Smooth muscle cell (in vitro differentiated cells): ENCODE data around the gene CEACAM5. TPM values are rescaled to one million over a fixed set of nuclear protein-coding genes. Genes with fewer than 3 reads are reported as not detected.

Experiments
- DNase-seq: peaks from one replicate; lab custom pipeline; 2025; ENCODE audit not compliant: unreplicated experiment; lab: John Stamatoyannopoulos, UW
- H2AFZ ChIP-seq: fragments of 200-600 bp; sonication (generic); 2 replicates; pipeline ENCODE4 v1.6.0; 2016; ENCODE audit warnings: antibody characterized with exemption, low read depth, mild to moderate bottlenecking
- H3F3A ChIP-seq: fragments of 200-600 bp; sonication (generic); 2 replicates; pipeline ENCODE4 v1.6.0; 2017; ENCODE audit warnings: antibody characterized with exemption, low read depth
- H3K27ac ChIP-seq: fragments of 200-600 bp; sonication (generic); 2 replicates; pipeline ENCODE4 v1.5.1; 2016; ENCODE audit warnings: low read depth, mild to moderate bottlenecking
- H3K27me3 ChIP-seq: fragments of 200-600 bp; sonication (generic); 2 replicates; pipeline ENCODE4 v1.6.1; 2016; ENCODE audit warnings: low read depth, mild to moderate bottlenecking
- H3K36me3 ChIP-seq: fragments of 200-600 bp; sonication (generic); 2 replicates; pipeline ENCODE4 v1.5.1; 2016; ENCODE audit warnings: low read depth
- H3K4me1 ChIP-seq: fragments of 200-600 bp; sonication (generic); 2 replicates; pipeline ENCODE4 v1.5.1; 2016; ENCODE audit warnings: low read depth
- H3K4me2 ChIP-seq: fragments of 200-600 bp; sonication (generic); 2 replicates; pipeline ENCODE4 v1.6.0; 2016; ENCODE audit warnings: mild to moderate bottlenecking
- H3K4me3 ChIP-seq: fragments of 200-600 bp; sonication (generic); 2 replicates; pipeline ENCODE4 v1.5.1; 2016; ENCODE audit warnings: mild to moderate bottlenecking
- H3K79me2 ChIP-seq: fragments of 200-600 bp; sonication (generic); 2 replicates; pipeline ENCODE4 v1.6.0; 2016; ENCODE audit warnings: low read depth, mild to moderate bottlenecking
- H3K9ac ChIP-seq: fragments of 200-600 bp; sonication (generic); 2 replicates; pipeline ENCODE4 v1.6.0; 2016; ENCODE audit warnings: low read depth
- H3K9me3 ChIP-seq: fragments of 200-600 bp; sonication (generic); replicated peaks from 2 replicates; pipeline ENCODE4 v1.5.1; 2016; ENCODE audit warnings: low read depth
- H4K20me1 ChIP-seq: fragments of 200-600 bp; sonication (generic); 2 replicates; pipeline ENCODE4 v1.6.0; 2016; ENCODE audit warnings: low read depth
- CTCF ChIP-seq: fragments of 200-600 bp; sonication (generic); IDR thresholded peaks from 2 replicates; pipeline ENCODE4 v1.5.1; 2017; ENCODE audit warnings: borderline replicate concordance, mild to moderate bottlenecking, antibody characterized with exemption; ENCODE audit not compliant: insufficient read depth, poor library complexity, severe bottlenecking
- WGBS: methylation state at CpG from one replicate; pipeline ENCODE4 v1.1.7; 2016; ENCODE audit warnings: low lambda C conversion rate; 5-methylcytosine and 5-hydroxymethylcytosine counted together
- polyA plus RNA-seq: library from polyadenylated mRNA; unstranded; fragments of >200 nt; fragmentation: Nextera tagmentation; extraction: Ambion mirVana; gene quantifications from 2 replicates; pipeline ENCODE4 v1.2.1, GENCODE V29; 2016
- total RNA-seq: library from RNA; depleted of rRNA; stranded (reverse); fragments of >200 nt; gene quantifications from 2 replicates; pipeline ENCODE4 v1.2.3, GENCODE V29; 2014

The CEACAM5 gene
- total and polyA plus RNA-seq, 2 experiments from 2014 or later, result not detected

- Histone ChIP-seq H3K9me3 (peaks cover 9% of the 10 kb centered on the region), H3K27ac (no peak overlapping the region), H2AFZ (no peak overlapping the region), H3K36me3 (no peaks in the 10 kb centered on the region), H3F3A (no peaks in the 10 kb centered on the region), H3K4me2 (no peak overlapping the region), H3K4me1 (no peaks in the 10 kb centered on the region), H3K79me2 (no peaks in the 10 kb centered on the region), H3K9ac (no peak overlapping the region), H4K20me1 (no peaks in the 10 kb centered on the region), H3K4me3 (no peak overlapping the region), H3K27me3 (no peaks in the 10 kb centered on the region)
- 76% methylated on average over 4 of the region's 4 CpGs for WGBS
- no peak for DNase-seq
- no peak for TF ChIP-seq CTCF
These were observed 25.7 kb downstream of the CEACAM5 start for GRCh38 chr19:41734156-41734555.

GRCh38 chr19:41734585-41734984 is 26.2 kb downstream of the CEACAM5 start:
- Histone ChIP-seq H3K4me1 (no peaks in the 10 kb centered on the region), H4K20me1 (no peaks in the 10 kb centered on the region), H3K9ac (no peak overlapping the region), H3K9me3 (peaks cover 11% of the 10 kb centered on the region), H3K4me3 (no peak overlapping the region), H2AFZ (no peak overlapping the region), H3K27me3 (no peaks in the 10 kb centered on the region), H3F3A (no peaks in the 10 kb centered on the region), H3K79me2 (no peaks in the 10 kb centered on the region), H3K36me3 (no peaks in the 10 kb centered on the region), H3K27ac (no peak overlapping the region), H3K4me2 (no peak overlapping the region)
- WGBS, result 54% methylated on average over 3 of the region's 3 CpGs
- no peak for DNase-seq
- TF ChIP-seq CTCF, result no peak

GRCh38 chr19:41735071-41735600 is 26.7 kb downstream of the CEACAM5 start:
- no peaks in the 10 kb centered on the region for H3K36me3 ChIP-seq
- peaks cover 11% of the 10 kb centered on the region for H3K9me3 ChIP-seq
- H3K27ac ChIP-seq, result no peak overlapping the region
- no peaks in the 10 kb centered on the region for H3K27me3 ChIP-seq
- no peak for TF ChIP-seq CTCF
- H3K79me2 ChIP-seq, result no peaks in the 10 kb centered on the region
- no peak for DNase-seq
- no peak overlapping the region for H3K9ac ChIP-seq
- WGBS, result 58% methylated on average over 5 of the region's 5 CpGs
- H3K4me3 ChIP-seq, result no peak overlapping the region
- H3F3A ChIP-seq, result no peaks in the 10 kb centered on the region
- H2AFZ ChIP-seq, result no peak overlapping the region
- no peaks in the 10 kb centered on the region for H4K20me1 ChIP-seq
- no peak overlapping the region for H3K4me2 ChIP-seq
- H3K4me1 ChIP-seq, result no peaks in the 10 kb centered on the region

GRCh38 chr19:41739361-41739760 is 30.9 kb downstream of the CEACAM5 start:
- 31% methylated on average over 3 of the region's 3 CpGs for WGBS
- Histone ChIP-seq H3K4me1 (no peaks in the 10 kb centered on the region), H3K9me3 (peaks cover 9% of the 10 kb centered on the region), H3K36me3 (no peaks in the 10 kb centered on the region), H2AFZ (no peak overlapping the region), H3K27ac (no peak overlapping the region), H3F3A (no peaks in the 10 kb centered on the region), H3K27me3 (no peaks in the 10 kb centered on the region), H3K4me2 (no peak overlapping the region), H4K20me1 (no peaks in the 10 kb centered on the region), H3K4me3 (no peak overlapping the region), H3K9ac (no peak overlapping the region), H3K79me2 (no peaks in the 10 kb centered on the region)
- no peak for TF ChIP-seq CTCF
- DNase-seq, result no peak
